Epidermal melanocyte (primary cell): Measurements from ENCODE around the gene NOL6.
"Not testable (repeated sequence)": the region's sequence is repeated elsewhere in the genome, so short reads cannot be mapped to it uniquely, and the experiment has no call there.

Experiments
- DNase-seq: peaks from one replicate; pipeline ENCODE4 v3.0.0; 2011; ENCODE audit warnings: low spot score; ENCODE audit not compliant: insufficient read length

The NOL6 gene

DNA sequence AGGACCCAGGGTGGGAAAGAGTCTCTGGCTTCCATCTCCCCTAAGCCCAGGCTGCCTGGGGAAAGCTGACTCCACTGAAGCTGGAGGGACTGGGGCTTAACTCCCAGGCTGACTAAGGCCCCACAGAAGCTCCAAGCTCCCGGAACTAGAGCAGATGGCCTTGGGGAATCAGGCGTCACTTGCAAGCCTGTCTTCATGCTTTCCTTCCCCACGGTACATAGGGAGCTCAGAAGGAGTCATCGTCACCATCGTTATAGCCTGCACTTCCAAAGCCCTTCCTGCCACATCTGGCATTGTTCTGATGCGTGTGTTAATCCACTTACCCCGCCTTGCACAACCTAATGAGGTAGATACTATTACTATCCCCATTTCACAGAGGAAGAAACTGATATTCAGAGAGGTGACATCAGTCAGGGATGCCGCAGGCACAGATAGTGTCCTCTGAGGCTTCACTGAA is 37.9 kb downstream of the NOL6 start:
- no peak for DNase-seq

DNA sequence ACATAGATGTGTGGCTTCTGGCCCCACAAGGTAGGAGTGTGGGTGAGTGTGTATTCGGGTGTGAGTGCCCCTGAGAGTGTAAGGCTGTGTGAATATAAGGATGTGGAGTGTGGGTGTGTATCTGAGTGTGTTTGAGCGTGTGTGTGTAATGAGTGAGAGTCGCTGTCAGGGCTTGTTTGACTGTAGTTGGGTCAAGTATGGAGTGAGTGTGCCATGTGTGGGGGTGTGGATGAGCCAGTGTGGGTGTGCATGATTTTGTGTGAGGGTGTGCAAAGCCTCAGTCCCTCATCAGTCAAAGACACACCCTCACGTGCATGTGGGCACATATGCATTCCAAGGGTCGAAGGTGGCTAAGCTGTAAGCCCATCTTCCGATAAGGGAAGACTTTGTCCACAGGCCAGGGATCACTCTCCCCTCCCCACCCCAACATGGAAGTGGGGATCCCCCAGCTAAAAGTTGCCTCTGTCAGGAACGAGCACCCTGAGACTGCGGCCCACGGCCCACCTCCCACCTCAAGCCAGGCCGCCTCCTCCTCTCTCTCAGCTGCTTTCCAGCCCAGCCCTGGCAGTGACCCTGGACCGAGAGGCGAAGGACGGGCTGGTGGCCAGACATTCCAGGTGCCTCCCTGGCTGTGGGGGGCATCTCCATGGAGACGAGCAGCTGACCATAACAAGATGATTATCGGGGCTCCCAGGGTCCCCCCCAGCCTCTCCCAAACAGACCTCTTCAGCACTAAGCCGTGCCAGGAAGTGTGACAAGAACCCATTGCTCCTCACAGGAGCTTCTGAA is 39.2 kb downstream of the NOL6 start:
- DNase-seq: no peak

DNA sequence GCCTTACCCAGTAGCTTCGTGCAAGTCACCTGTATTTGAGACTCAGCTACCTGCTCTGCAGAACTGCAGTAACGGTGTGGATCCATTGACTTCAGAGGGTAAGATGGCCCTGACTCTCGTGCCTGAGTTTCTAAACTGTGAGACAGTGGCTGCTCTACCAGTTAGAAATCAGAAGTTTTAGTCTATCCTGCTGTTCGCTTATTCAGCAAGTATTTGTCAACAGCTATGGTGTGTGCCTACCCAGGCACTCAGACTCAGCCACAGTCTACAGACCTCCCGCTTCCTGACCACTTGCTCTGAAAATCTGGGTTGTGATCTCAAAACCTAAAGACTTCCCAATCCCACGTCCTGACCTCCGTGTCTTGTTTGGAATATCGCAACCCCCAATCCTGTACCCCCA is 39.9 kb downstream of the NOL6 start:
- DNase-seq: no peak

DNA sequence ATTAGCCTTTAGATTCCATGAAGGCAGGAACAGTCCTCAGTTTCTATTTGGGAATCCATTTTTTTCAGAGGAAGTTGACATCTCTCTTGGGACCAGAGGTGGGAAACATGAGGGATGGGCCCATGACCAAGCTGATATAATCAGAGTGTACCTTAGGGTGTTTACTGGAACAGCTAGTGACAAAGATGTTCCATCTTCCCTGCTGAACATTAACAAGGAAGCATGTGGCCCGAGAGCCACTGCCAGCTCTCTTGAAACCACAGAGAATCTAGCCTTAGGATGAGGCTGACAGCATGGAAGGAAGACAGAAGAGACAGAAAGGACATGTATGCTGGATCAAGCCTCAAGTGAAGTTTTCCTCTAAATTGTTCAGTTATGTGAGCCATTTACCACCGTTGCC is 42.3 kb downstream of the NOL6 start:
- no peak for DNase-seq

DNA sequence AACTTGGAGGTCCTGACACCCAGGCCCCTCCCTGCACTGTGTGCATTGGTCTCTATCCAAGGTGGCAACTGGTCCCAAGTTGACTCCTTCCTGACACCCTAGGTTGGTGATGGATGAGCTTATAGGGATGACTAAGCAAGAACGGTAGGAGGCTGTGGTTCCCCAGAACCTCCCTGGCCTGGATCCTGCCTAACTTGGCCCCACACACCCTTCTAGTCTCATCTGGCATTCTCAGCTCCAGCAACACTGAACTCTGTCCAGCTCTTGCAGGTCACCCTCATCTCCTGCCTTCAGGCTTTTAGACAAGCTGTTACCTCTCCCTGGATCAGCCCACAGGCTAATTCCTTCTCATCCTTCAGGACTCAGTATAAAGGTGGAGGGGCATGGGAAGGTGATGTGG is 42.8 kb downstream of the NOL6 start:
- no peak for DNase-seq

DNA sequence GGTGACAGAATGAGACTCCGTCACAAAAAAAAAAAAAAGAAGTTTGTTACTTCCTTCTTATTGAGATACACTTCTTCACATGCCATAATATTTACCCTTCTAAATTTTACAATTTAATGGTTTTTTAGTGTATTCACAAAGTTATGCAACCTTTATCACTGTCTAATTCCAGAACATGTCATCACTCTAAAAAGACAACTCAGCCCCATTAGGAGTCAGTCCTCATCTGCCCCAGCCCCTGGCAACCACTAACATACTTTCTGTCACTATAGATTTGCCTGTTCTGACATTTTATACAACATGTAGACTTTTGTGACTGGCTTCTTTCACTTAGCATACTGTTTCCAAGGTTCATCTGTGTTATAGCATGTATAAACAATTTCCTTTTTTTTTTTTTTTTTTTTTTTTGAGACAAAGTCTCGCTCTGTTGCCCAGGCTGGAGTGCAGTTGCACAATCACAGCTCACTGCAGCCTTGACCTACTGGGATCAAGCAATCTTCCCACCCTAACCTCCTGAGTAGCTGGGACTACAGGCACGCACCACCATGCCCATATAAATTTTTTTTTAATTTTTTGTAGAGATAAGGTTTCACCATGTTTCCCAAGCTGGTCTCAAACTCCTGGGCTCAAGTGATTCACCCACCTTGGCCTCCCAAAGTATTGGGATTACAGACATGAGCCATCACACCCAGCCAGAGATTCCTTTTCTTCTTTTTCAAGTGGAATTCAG is 44.3 kb downstream of the NOL6 start:
- no peak for DNase-seq

DNA sequence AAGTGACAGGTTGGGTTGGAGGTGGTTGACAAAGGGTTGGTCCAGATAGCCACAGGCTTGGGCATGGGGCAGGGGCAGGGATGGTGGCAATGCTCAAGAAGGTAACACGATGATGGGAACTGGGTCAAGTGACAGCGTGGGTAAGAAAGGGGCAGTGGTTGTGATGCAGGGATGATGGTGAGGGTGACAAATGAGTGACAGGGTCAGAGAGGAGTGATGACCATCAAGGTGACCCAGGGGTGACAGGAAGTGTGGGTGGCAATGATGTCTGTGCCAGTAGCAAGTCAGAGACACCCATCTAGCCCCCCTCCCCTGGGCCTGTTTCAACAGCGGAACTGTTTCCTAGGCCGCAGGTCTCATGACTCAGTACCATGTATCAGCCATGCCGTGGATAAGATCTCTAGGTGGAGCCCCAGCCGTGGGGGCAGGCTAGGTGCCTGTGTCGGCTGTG is 46.9 kb downstream of the NOL6 start:
- no peak for DNase-seq

DNA sequence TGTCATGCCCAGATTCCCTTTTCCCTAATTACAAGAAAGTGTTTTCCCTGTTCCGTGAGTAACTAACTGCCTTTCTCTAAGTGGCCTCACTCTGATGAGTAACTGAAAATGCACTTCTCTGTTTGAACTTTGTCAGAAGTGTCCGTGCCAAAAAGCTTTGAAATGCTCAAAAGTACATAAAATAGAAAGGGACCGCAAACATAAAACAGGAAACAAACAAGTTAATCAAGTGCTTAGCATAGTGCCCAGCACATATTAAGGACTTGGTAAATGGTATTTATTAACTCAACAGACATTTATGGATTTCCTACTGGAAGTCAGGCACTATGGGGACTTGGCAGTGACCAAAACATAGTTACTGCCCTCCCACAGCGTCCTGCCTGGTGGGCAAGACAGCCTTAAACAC is 48.6 kb downstream of the NOL6 start:
- no peak for DNase-seq

DNA sequence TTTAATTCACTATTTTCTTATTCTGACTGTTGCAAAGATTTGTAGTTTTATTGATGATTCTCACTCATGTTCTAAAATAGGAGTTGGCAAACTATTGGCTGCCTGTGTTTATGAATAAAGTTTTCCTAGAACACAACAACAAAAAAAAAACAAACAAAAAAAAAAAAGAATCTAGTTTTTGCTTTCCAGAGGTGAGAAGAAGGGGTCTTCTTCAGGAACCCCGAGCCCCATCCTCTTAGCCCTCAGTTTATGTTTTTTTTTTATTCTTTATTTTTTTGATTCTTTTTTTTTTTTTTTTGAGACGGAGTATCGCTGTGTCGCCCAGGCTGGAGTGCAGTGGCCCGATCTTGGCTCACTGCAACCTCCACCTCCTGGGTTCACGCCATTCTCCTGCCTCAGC is 49.2 kb downstream of the NOL6 start:
- DNase-seq: not testable (repeated sequence)

DNA sequence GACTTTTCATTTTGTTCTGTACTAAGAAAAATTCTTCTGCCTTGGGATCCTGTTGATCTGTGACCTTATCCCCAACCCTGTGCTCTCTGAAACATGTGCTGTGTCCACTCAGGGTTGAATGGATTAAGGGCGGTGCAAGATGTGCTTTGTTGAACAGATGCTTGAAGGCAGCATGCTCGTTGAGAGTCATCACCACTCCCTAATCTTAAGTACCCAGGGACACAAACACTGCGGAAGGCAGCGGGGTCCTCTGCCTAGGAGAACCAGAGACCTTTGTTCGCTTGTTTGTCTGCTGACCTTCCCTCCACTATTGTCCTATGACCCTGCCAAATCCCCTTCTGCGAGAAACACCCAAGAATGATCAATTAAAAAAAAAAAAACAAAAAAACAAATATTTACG is 49.7 kb downstream of the NOL6 start:
- not testable (repeated sequence) for DNase-seq

DNA sequence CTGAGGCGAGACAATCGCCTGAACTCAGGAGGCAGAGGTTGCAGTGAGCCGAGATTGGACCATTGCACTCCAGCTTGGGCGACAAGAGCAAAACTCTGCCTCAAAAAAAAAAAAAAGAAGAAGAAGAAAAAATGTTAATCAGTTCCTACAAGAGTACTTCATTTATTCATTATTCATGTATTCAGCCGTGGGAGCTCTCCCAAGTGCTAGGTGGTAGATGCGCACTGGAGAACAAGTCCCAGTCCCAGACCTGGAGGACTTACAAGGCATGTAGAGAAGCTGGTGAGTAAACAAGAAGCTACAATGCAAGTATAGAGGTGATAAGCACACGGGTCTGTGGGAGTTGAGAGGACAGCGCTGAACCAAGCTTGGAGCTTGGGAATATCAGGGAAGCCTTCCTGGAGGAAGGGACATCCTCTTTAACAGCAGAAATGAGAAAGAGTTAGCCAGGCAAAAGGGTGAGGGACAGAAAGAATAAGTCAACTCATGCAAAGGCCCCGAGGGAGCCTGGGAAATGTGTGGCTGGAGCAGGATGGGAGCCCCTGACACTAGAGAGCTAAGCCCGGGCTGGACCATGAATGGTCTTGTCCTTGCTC is 53.9 kb downstream of the NOL6 start:
- no peak for DNase-seq

DNA sequence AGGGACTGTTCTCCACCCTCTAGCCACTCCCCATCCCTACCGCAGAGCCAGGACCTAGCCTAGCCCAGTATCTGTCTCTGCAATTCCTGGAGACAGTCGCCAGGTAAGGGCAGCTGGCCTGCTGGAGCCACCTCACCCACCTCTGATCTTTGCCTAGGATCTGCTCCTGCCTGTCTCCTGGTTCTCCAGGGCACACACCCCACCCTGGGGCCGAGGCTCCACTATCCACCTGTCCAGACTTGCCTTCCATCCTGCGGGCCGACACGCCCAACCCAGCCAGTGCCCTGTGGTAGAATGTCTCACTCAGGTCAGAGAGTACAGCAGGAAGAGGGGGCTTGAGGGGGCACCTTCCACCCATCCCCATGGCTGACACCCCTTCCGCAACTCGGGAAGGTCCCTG is 55.6 kb downstream of the NOL6 start:
- no peak for DNase-seq

DNA sequence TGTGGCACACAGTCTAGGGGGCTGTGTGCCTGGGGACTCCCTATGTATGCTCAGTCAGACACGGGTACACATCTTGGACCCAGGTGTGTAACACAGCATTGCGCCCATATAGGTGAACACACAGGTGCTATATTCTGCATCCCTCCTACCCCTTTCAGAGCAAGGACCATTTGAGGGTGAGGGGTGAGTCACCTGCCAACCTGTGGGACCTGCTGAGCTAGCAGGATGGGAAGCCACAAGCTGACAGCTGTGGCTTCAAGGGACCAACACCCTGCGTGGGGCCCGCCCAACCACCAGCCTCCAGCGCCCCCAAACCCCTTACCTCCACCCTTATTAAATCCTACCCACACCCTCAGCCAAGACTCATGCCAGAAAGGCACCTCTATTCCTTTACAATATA is 56.7 kb downstream of the NOL6 start:
- DNase-seq: no peak

DNA sequence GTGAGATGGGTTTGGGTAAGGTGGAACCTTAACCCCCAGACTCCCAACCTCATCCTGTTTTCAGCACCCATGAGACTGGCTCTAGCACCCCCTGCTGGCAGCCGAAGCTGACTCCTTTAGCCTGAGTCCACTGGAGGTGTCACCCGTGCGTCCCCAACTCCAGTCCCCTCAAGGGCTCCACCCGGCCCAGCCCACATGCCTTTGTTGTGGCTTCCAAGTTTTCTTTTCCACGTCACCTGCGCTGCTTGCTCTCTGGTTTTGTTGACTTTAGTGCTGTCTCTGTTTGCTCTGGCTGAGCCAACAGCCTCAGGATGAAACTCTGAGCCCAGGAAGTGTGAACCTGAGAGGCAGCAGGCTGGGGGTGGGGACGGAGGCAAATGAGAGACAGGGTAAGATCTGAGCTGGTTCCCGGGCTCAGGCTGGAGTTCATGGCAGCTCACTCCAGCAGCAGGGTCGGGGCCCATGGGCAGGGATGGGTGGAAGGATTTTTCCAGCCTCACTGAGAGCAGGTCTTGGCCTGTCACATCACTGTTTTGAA is 58.2 kb downstream of the NOL6 start:
- DNase-seq: no peak

DNA sequence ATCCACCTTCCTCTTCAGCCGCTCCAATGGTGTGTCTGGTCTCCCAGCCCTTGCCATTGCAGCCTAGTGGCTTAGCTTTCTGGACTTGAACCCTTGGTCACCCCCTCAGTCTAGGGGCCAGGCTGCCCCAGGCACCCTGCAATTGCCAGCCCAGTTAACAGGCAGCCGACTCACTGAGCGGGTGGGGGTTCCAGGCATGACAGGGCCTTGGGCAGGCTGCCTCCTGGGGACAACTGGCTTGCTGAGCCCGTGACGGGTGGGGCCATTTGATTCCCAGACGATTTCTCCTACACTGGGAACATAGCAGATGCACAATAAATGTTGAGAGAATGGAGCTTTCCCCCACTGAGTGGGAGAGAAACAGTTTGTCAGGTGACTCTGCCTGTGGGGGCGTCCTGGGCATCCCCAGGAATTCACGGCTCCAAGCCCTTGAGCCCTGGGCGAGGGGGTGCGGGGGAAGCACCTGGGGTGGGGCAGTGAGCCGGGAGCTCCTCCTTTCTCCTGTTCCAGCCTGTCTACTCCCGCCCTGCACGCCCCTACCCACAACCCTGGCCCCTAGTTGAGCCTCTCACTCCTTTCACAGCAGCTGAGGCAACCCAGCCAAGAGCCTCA is 58.7 kb downstream of the NOL6 start:
- DNase-seq: no peak

DNA sequence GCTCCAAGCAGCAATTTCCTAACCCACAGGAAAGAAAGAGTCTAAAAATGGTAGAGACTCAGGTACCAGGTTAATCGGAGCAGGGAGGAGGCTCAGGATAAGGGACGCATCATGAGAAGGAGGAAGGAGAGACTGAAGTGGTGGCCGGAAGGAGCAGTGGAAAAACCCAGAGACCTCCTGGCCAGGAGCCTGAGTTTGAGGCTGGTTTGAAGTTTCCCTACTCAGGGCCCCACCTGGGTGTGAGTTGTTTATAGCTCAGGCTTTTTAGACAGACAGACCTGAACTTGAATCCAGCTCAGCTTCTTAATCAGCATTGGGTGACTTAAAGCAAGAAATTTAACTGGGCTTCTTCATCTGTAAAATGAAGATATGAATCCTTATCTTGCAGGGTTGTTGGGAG is 59.5 kb downstream of the NOL6 start:
- no peak for DNase-seq
